ENCODE measurements around the gene KDF1.

KDF1 gene

GRCh38 chr1:26959722-26960624 is at the start of gene KDF1:
KDF1 (minus strand) TSS chr1:26960468; CDS start chr1:26952380, 8,088 bp downstream.
- Histone ChIP-seq H3K27ac (ENCODE audit: low read length) (no peak within 1 kb of the TSS), H4K20me1 (ENCODE audit: insufficient read depth, low read length) (no peaks in the 10 kb centered on the region), H3K4me1 (ENCODE audit: low read length) (no peaks in the 10 kb centered on the region), H3K4me3 (ENCODE audit: low read length) (no peak within 1 kb of the TSS), H3K79me2 (ENCODE audit: low read length) (no peaks in the 10 kb centered on the region), H2AFZ (ENCODE audit: low read depth, low read length) (no peak within 1 kb of the TSS), H3K9ac (ENCODE audit: low read length) (no peak within 1 kb of the TSS), H3K9me3 (ENCODE audit: insufficient read depth, low read length) (no peaks in the 10 kb centered on the region), H3K4me2 (ENCODE audit: low read length) (no peak within 1 kb of the TSS), H3K36me3 (replicated peaks; ENCODE audit: low read depth, low read length) (no peaks in the 10 kb centered on the region), H3K27me3 (ENCODE audit: low read depth, low read length) (no peaks in the 10 kb centered on the region)
- TF ChIP-seq EZH2phosphoT487 (IDR thresholded peaks at IDR 0.05; ENCODE audit: low read depth) (no peak), CTCF (IDR thresholded peaks at IDR 0.05; ENCODE audit: low read depth, low read length) (no peak)

GRCh38 chr1:27009601-27010197 is 49.4 kb upstream of the KDF1 start:
- Histone ChIP-seq H3K4me3 (ENCODE audit: low read length) (no peak overlapping the region), H3K4me2 (ENCODE audit: low read length) (no peak overlapping the region)

GRCh38 chr1:27007909-27008582 is 47.8 kb upstream of the KDF1 start:
- no peak overlapping the region for H3K27ac ChIP-seq (ENCODE audit: low read length)
- no peak for TF ChIP-seq CTCF (IDR thresholded peaks at IDR 0.05; ENCODE audit: low read depth, low read length)
- no peak for TF ChIP-seq EZH2phosphoT487 (IDR thresholded peaks at IDR 0.05; ENCODE audit: low read depth)
- no peaks in the 10 kb centered on the region for H3K9me3 ChIP-seq (ENCODE audit: insufficient read depth, low read length)
- no peaks in the 10 kb centered on the region for H3K27me3 ChIP-seq (ENCODE audit: low read depth, low read length)
- no peak overlapping the region for H3K4me2 ChIP-seq (ENCODE audit: low read length)
- no peak overlapping the region for H3K9ac ChIP-seq (ENCODE audit: low read length)
- H3K36me3 ChIP-seq (replicated peaks; ENCODE audit: low read depth, low read length): no peaks in the 10 kb centered on the region
- no peaks in the 10 kb centered on the region for H4K20me1 ChIP-seq (ENCODE audit: insufficient read depth, low read length)
- H3K4me3 ChIP-seq (ENCODE audit: low read length): no peak overlapping the region
- no peaks in the 10 kb centered on the region for H3K4me1 ChIP-seq (ENCODE audit: low read length)
- H2AFZ ChIP-seq (ENCODE audit: low read depth, low read length): no peak overlapping the region
- H3K79me2 ChIP-seq (ENCODE audit: low read length): no peaks in the 10 kb centered on the region

More at GRCh38 chr1:27009601-27010197, 49.4 kb upstream of the KDF1 start:
- no peaks in the 10 kb centered on the region for H3K79me2 ChIP-seq (ENCODE audit: low read length)
- TF ChIP-seq CTCF (IDR thresholded peaks at IDR 0.05; ENCODE audit: low read depth, low read length): no peak
- no peak for TF ChIP-seq EZH2phosphoT487 (IDR thresholded peaks at IDR 0.05; ENCODE audit: low read depth)
- H3K27me3 ChIP-seq (ENCODE audit: low read depth, low read length): no peaks in the 10 kb centered on the region
- no peaks in the 10 kb centered on the region for H3K4me1 ChIP-seq (ENCODE audit: low read length)
- no peak overlapping the region for H2AFZ ChIP-seq (ENCODE audit: low read depth, low read length)
- H3K9me3 ChIP-seq (ENCODE audit: insufficient read depth, low read length): no peaks in the 10 kb centered on the region
- no peak overlapping the region for H3K9ac ChIP-seq (ENCODE audit: low read length)
- no peaks in the 10 kb centered on the region for H4K20me1 ChIP-seq (ENCODE audit: insufficient read depth, low read length)
- H3K27ac ChIP-seq (ENCODE audit: low read length): no peak overlapping the region
- no peaks in the 10 kb centered on the region for H3K36me3 ChIP-seq (replicated peaks; ENCODE audit: low read depth, low read length)

GRCh38 chr1:27006683-27007082 is 46.4 kb upstream of the KDF1 start:
- Histone ChIP-seq H3K27me3 (ENCODE audit: low read depth, low read length) (no peaks in the 10 kb centered on the region), H3K4me1 (ENCODE audit: low read length) (peaks cover 7% of the 10 kb centered on the region), H3K79me2 (ENCODE audit: low read length) (no peaks in the 10 kb centered on the region), H3K36me3 (replicated peaks; ENCODE audit: low read depth, low read length) (no peaks in the 10 kb centered on the region), H4K20me1 (ENCODE audit: insufficient read depth, low read length) (no peaks in the 10 kb centered on the region), H3K4me2 (ENCODE audit: low read length) (no peak overlapping the region), H3K4me3 (ENCODE audit: low read length) (no peak overlapping the region), H2AFZ (ENCODE audit: low read depth, low read length) (no peak overlapping the region), H3K9ac (ENCODE audit: low read length) (no peak overlapping the region), H3K9me3 (ENCODE audit: insufficient read depth, low read length) (no peaks in the 10 kb centered on the region), H3K27ac (ENCODE audit: low read length) (no peak overlapping the region)
- no peak for TF ChIP-seq EZH2phosphoT487 (IDR thresholded peaks at IDR 0.05; ENCODE audit: low read depth)
- TF ChIP-seq CTCF (IDR thresholded peaks at IDR 0.05; ENCODE audit: low read depth, low read length): no peak
